ENCODE results near the gene XRN2. TPM values are rescaled to one million over a fixed set of nuclear protein-coding genes. Genes with fewer than 3 reads are reported as not detected.

The XRN2 gene
- total and polyA plus RNA-seq, 4 donors = 12.6 to 62.2 (median 53.6) TPM

DNA sequence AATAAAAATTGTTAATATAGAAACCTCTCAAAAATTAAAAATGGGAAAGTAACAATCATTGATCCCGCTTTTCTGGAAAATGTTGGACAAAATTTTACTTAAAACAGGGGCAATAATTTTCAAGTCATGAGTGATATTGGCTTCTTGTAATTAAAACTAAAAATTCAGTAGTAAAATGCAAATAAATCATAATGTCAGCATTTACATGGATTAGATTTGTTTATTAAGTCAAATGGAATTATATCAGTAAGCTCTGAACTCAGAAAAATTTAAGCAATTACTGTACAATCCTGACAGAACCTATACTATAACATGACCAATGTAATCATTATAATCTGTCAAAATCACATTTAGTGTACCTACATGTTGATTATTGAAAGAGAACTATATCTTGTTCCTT, 134.1 kb downstream of the XRN2 start:
- 84 to 90% methylated on average over 1 of the region's 1 CpG for WGBS, 2 donors
- no peak for DNase-seq
- TF ChIP-seq, protein P1, sequence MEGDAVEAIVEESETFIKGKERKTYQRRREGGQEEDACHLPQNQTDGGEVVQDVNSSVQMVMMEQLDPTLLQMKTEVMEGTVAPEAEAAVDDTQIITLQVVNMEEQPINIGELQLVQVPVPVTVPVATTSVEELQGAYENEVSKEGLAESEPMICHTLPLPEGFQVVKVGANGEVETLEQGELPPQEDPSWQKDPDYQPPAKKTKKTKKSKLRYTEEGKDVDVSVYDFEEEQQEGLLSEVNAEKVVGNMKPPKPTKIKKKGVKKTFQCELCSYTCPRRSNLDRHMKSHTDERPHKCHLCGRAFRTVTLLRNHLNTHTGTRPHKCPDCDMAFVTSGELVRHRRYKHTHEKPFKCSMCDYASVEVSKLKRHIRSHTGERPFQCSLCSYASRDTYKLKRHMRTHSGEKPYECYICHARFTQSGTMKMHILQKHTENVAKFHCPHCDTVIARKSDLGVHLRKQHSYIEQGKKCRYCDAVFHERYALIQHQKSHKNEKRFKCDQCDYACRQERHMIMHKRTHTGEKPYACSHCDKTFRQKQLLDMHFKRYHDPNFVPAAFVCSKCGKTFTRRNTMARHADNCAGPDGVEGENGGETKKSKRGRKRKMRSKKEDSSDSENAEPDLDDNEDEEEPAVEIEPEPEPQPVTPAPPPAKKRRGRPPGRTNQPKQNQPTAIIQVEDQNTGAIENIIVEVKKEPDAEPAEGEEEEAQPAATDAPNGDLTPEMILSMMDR (IDR thresholded peaks at IDR 0.05; ENCODE audit: control extremely low read depth, extremely low read depth) = no peak
- no peaks in the 10 kb centered on the region for H3K36me3 ChIP-seq (ENCODE audit: control insufficient read depth in 4 of 4, insufficient read depth in 4 of 4, low read length in 4 of 4)
- peaks cover 0 to 9% (median 0%) of the 10 kb centered on the region in 3 donors for H3K27me3 ChIP-seq (ENCODE audit: control insufficient read depth in 3 of 3, insufficient read depth in 3 of 3, low read length in 2 of 3)
- H3K4me1 ChIP-seq (ENCODE audit: control insufficient read depth in 5 of 5, insufficient read depth in 5 of 5, low read length in 5 of 5) = no peaks in the 10 kb centered on the region
- no peak overlapping the region for H3K9ac ChIP-seq (ENCODE audit: insufficient read depth in 1 of 2, low read length in 2 of 2)
- H3K27ac ChIP-seq (ENCODE audit: low read depth in 1 of 2, low read length in 1 of 2) = no peak overlapping the region
- H3K4me3 ChIP-seq = no peak overlapping the region
- H3K9me3 ChIP-seq (ENCODE audit: control insufficient read depth in 4 of 4, insufficient read depth in 3 of 4, low read length in 3 of 4) = no peaks in the 10 kb centered on the region
- no peak for ATAC-seq (ENCODE audit: insufficient read depth, low FRiP score)

GRCh38 chr20:21437816-21438215, 134.7 kb downstream of the XRN2 start:
- no peaks in the 10 kb centered on the region for H3K9me3 ChIP-seq (ENCODE audit: control insufficient read depth in 4 of 4, insufficient read depth in 3 of 4, low read length in 3 of 4)
- TF ChIP-seq, protein P1 (IDR thresholded peaks at IDR 0.05; ENCODE audit: control extremely low read depth, extremely low read depth) = no peak
- no peak overlapping the region for H3K4me3 ChIP-seq
- peaks cover 0 to 13% (median 0%) of the 10 kb centered on the region in 3 donors for H3K27me3 ChIP-seq (ENCODE audit: control insufficient read depth in 3 of 3, insufficient read depth in 3 of 3, low read length in 2 of 3)
- ATAC-seq (ENCODE audit: insufficient read depth, low FRiP score) (no peak), DNase-seq (no peak)
- no peaks in the 10 kb centered on the region for H3K36me3 ChIP-seq (ENCODE audit: control insufficient read depth in 4 of 4, insufficient read depth in 4 of 4, low read length in 4 of 4)
- WGBS, 2 donors = 88 to 92% methylated on average over 2 of the region's 2 CpGs
- no peak overlapping the region for H3K9ac ChIP-seq (ENCODE audit: insufficient read depth in 1 of 2, low read length in 2 of 2)
- no peaks in the 10 kb centered on the region for H3K4me1 ChIP-seq (ENCODE audit: control insufficient read depth in 5 of 5, insufficient read depth in 5 of 5, low read length in 5 of 5)
- no peak overlapping the region for H3K27ac ChIP-seq (ENCODE audit: low read depth in 1 of 2, low read length in 1 of 2)

Small RNAs within 50 kb of the gene (small RNA-seq; reads per million reads assigned to genes)
- not detected for gene RN7SKP140 (ENCODE audit: low replicate concordance)

Other genes with a start within 250 kb of the XRN2 start
- gene LINC00237, start 197.0 kb upstream of the XRN2 start, total RNA-seq = not detected
- gene LINC00237, start 197.0 kb upstream of the XRN2 start, polyA plus RNA-seq = under 1 TPM in 1 of 2 donors, not detected in 1; 0.03 TPM
- gene KIZ, start 177.2 kb upstream of the XRN2 start, total RNA-seq = 10 to 100 TPM in 1 of 2 donors, 1 to 10 TPM in 1; 9.4 to 22.5 TPM
- gene KIZ, start 177.2 kb upstream of the XRN2 start, polyA plus RNA-seq = 1 to 10 TPM; 4.1 to 8.8 TPM
- not detected for gene NKX2-4, start 94.2 kb downstream of the XRN2 start, total RNA-seq
- gene NKX2-4, start 94.2 kb downstream of the XRN2 start, polyA plus RNA-seq = not detected
- not detected for gene NKX2-2, start 210.7 kb downstream of the XRN2 start, total RNA-seq
- not detected for gene NKX2-2, start 210.7 kb downstream of the XRN2 start, polyA plus RNA-seq